ENCODE measurements around the gene IL22.

IL22 gene, protein sequence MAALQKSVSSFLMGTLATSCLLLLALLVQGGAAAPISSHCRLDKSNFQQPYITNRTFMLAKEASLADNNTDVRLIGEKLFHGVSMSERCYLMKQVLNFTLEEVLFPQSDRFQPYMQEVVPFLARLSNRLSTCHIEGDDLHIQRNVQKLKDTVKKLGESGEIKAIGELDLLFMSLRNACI

DNA sequence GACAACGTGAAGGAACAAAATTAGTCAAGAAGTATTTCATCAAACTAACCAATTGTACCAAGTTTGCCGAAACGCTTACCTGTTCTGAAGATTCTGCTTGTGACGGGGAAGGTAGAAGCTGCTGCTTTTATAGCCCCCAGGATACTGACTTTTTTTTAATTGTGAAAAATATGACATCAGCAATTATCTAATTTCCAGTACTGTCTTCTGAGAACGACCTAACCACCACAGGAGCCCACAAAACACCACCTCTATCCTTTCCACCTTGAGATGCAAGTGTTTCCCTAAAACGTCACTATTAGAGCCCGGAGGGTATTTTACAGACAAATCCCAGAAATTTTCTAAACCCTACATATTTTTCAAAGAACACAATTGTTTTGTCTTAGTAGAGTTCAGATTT, at the start of gene IL22:
IL22 (minus strand) TSS at position 101 of the 400 bp plus-strand sequence. CDS start 156 bp downstream, outside the sequence.
- no peak for DNase-seq (ENCODE audit: low read depth, low spot score)

DNA sequence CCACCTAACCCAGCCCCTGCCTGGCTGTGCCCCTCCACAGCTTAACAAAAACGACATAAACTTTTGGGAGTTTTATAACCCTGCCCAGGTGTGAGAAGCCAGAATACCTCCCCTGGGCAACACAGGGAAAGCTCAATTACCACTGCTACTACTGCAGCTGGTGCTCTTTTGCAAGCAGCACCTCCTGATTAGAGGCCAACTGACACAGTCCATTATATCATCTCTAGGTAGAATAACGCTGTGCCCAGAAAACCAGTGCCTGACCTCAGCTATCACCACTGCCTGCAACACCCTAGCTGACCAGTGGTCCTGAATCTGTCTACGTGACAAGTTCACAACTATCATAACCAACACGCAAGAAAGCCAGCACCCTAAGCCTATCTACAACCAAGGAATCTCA, 44.5 kb upstream of the IL22 start:
- no peak for DNase-seq (ENCODE audit: low read depth, low spot score)

GRCh38 chr12:68294251-68294650, 40.8 kb upstream of the IL22 start:
- no peak for DNase-seq (ENCODE audit: low read depth, low spot score)

DNA sequence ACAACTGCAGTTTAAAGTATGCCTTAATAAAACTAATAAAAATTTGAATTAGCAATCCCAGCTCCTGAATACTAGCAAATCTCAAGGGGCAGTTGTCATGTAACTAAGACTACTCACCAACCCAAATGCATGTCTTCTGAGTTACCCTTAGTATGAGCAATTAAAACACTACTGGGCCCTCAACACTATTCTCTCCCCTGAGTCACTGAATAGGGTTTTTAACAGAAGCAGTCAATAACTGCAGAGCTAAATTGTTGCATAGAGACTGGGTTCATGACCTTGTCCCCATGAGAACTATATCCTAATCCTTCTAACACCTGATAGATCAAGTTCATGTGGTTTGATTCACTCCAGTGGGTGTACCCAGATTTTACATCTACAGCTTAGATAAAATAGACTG, 39.9 kb upstream of the IL22 start:
- DNase-seq (ENCODE audit: low read depth, low spot score): no peak

GRCh38 chr12:68292151-68292943, 38.9 kb upstream of the IL22 start:
- DNase-seq (ENCODE audit: low read depth, low spot score): no peak

DNA sequence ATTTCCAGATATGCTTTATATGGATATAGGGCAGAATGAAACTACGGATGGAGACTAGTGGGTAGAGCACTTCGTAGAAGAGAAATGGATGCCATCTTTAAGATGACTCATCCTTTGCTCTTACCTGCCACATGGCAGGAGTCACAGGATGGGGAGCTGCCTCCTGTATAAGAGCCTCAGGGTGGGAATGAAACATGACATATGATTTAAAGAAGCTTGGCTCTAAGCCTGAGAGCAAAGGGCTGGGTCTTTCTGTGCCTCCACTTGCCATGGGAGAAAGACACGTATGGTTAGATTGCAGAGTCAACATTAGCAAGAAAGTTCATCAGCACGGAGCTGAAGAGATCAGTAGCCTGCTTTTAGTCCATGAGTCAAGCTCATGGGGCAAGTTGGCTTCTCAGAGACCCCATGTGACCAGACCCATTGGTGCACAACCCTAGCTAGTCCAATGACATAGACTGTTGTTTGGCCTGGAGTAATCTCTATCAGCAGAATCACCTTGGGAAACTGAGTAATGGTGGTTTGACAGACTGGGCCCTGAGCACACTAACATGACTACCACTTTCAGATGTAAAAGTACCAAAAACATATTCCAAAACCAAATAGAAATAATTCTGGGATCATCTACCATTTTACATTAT, 38.1 kb upstream of the IL22 start:
- no peak for DNase-seq (ENCODE audit: low read depth, low spot score)

DNA sequence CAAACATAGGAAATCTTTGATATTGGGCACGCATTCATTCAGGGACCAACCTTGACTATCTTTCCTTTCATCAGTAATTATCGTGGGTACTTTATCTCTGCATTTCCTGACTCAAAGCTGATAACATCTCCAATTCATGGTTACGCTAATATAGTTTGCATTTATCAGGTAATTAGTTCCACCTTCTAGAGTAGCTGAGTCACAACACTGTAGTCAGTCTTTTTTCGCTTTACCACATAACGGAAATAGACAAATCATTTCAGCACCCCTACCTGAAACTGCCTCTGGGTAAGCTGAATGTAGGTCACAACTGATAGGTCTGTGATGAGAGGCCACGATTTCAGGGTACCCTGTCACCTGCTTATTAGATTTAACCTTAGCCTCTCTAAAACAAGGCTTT, 36.7 kb upstream of the IL22 start:
- DNase-seq (ENCODE audit: low read depth, low spot score): peak; percentile 25

GRCh38 chr12:68287106-68287505, 33.7 kb upstream of the IL22 start:
- no peak for DNase-seq (ENCODE audit: low read depth, low spot score)

GRCh38 chr12:68286396-68286795, 33.0 kb upstream of the IL22 start:
- no peak for DNase-seq (ENCODE audit: low read depth, low spot score)

- no peak for DNase-seq (ENCODE audit: low read depth, low spot score)
Observed at GRCh38 chr12:68285541-68285940, 32.1 kb upstream of the IL22 start.

- no peak for DNase-seq (ENCODE audit: low read depth, low spot score)
Observed at GRCh38 chr12:68281322-68282077, 28.1 kb upstream of the IL22 start.

- DNase-seq (ENCODE audit: low read depth, low spot score): no peak
Observed at GRCh38 chr12:68280240-68280639, 26.8 kb upstream of the IL22 start.

DNA sequence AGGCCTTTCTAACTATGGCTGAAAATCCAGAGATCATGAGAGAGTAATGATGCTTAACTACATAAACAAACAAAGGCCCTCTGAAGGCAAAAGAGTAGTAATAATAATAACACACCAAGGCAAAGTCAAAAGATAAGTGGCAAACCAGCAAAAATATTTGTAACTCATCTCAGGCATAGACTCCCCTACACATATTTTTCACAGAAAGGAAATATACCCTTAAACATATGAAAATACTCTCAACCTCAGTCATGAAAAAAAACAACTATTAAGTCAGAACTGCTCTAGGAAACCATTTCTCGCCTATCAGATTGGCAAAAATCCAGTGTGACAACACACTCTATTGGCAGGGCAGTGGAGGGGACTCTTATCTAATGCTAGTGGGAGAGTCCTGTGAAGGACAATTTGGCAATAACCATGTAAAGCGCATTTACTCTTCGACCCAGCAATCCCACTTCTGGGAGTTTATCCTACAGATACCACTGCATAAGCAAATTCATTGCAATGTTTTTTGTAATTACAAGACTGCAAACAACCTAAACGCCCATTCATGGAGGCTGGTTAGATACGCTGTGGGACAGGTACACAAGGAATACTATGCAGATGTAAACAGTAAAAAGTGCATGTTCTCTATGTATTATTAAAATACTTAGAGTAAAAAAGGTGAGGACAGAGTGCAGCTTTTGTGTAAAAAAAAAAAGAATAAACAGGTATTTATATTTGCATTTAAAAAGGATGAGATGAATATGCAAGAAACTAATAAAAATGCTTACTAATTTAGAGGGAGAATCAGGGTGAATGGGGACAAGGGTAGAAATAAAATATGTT, 26.0 kb upstream of the IL22 start:
- DNase-seq (ENCODE audit: low read depth, low spot score): no peak

DNA sequence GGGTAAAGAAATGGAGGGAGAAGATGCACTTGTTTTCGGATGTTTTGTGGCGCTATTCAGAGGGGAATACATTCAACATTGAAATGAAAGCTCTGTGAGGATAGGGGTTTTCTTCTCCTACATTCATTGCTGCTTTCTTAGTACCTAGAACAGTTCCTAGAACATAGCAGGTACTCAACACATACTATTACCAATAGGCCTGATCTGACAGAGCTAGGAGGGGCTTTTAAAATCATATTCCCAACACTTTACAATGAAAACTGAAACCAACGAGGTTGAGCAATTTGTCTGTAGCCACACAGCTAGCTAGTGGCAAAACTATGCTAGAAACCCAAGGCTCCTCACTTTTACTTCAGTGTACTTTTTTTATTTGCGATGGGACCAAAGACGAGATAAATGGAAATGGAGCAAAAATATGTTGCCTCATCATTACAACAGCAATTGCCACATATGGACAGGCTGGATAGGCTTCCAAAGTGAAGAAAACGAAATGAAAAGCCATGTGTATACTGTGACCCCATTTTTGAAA, 23.1 kb upstream of the IL22 start:
- no peak for DNase-seq (ENCODE audit: low read depth, low spot score)

DNA sequence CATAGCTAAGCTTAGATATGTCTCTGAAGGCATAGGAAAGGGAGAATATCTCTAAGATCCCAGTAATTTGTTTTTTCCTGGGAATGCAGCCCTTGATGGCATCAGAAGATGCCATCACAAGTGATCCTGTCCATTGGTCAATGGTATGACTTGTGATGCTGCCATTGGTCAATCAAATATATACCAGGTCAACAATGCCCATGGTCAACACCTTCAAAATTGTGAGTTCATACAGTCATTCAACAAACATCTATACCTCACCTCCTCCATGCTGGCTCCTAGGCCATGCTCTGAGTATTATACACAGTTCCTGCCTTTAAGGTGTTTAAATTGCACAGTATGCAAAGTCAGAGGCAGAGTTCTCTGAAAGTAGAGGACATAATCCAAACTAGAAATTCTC, 19.3 kb upstream of the IL22 start:
- DNase-seq (ENCODE audit: low read depth, low spot score): no peak

DNA sequence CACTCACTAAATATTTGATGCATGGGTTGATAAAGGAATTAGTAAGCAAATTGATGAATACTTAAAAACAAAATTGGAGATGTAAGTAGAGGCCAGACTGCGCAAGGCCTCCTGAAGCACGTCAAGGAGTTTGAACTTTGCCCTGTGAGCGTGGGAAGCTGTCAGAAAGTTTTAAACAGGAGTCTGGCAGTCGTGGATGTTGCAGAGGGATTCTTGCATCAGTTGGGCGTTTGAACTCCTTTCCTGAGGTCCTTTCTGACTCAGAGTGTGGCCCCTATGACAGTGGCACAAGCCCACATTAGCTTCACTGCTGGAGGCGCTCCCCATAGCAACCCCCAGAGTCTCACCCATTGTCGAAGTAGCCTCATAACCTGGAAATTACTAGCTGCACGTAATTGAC, 17.9 kb upstream of the IL22 start:
- no peak for DNase-seq (ENCODE audit: low read depth, low spot score)

- no peak for DNase-seq (ENCODE audit: low read depth, low spot score)
Observed at GRCh38 chr12:68270358-68270757, 17.0 kb upstream of the IL22 start.

DNA sequence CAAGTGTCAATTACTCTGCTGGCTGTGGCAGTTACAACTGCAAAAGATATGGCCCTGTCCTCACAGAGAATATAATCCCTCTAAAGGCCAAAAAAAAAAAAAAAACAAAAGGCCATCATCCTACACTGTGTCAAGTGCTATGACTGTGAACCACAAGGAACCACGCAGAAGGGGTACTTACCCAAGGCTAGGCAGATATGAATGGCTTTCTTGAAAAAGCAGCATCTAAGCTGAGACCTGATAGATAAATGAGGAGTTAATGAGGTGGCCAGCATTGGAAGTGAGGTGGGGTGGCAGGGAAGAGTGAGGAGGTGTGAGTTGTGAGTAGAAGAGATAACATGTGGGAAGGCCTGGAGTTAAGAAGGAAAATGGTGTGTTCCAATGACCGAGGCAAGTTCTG, 16.4 kb upstream of the IL22 start:
- DNase-seq (ENCODE audit: low read depth, low spot score): no peak

DNA sequence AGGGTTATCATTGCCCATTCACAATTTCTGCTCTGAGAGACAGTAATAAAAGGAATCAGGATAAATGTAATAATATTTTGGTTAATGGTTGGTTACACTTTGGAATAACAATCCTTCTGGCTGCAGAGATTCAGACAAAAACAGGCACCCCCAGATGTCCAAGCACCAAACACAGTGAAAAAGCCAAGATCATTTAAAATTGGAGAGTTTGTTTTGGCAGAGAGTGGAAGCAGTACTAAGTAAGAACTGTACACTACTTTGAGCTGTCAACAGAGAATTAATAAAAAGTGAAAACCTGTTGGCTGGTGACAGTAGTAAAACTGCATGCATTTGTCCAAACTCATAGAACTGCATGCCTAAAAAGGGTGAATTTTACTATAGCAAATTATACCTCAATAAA, 15.6 kb upstream of the IL22 start:
- DNase-seq (ENCODE audit: low read depth, low spot score): no peak

DNA sequence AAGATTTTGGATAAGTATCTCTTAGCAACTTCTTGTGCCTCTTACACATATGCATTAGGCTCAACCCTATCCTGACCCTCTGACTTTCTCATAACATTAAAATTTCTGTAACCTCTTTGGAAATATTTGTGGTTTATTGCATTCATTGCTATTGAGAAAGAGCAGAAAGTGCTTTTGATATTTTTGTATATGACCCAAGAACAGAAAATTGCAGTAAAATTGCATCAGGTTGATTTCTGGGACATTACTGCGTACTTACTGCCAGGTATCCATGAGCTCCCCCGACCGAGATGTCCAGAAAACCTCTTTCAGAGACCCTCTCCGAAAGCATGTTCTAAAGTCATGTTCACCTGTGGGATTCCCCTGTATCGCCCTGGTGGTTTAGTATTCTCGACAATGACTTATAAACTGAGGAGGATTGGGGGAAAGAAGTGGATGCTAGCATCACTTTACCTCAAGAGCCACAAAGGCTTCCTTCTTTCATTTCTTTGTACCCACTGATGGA, 14.5 kb upstream of the IL22 start:
- no peak for DNase-seq (ENCODE audit: low read depth, low spot score)

GRCh38 chr12:68264857-68265256, 11.5 kb upstream of the IL22 start:
- DNase-seq (ENCODE audit: low read depth, low spot score): no peak

Data from activated CD4-positive, CD25-positive, alpha-beta regulatory T cell treated with anti-CD3 and anti-CD28 coated beads, Interleukin-2, amount 50 U/mL, for 16 hours (primary cell).